HL-60/S4 treated with phorbol 12-myristate 13-acetate at 8.2 ng/mL for 4 days and 3 days (cell line): ENCODE data around the gene GPATCH2L.

Experiments
- in situ Hi-C: fragments of 300-500 bp; cut with MboI; formaldehyde crosslinking; loops from 2 replicates; pipeline ENCODE4 v1.15.0; 2022; ENCODE audit warnings: low sequenced_read_pairs

Gene GPATCH2L

GRCh38 chr14:76252471-76252870, 100.7 kb downstream of the GPATCH2L start:
- in situ Hi-C loops = no loop called here

- in situ Hi-C loops = no loop called here
Measured at GRCh38 chr14:76253111-76253510, 101.4 kb downstream of the GPATCH2L start.

GRCh38 chr14:76256545-76256944, 104.8 kb downstream of the GPATCH2L start:
- in situ Hi-C loops = no loop called here

GRCh38 chr14:76257111-76257803, 105.5 kb downstream of the GPATCH2L start:
- in situ Hi-C loops = no loop called here

GRCh38 chr14:76257842-76258397, 106.2 kb downstream of the GPATCH2L start:
- in situ Hi-C loops = no loop called here

- in situ Hi-C loops = no loop called here
Measured at GRCh38 chr14:76259029-76259735, 107.5 kb downstream of the GPATCH2L start.

GRCh38 chr14:76260749-76261148, 109.0 kb downstream of the GPATCH2L start:
- in situ Hi-C loops = no loop called here

GRCh38 chr14:76261371-76261811, 109.7 kb downstream of the GPATCH2L start:
- in situ Hi-C loops = no loop called here

GRCh38 chr14:76262641-76263040, 110.9 kb downstream of the GPATCH2L start:
- in situ Hi-C loops = no loop called here
